ENCODE data around the gene DRAXIN.

GRCh38 chr1:11752359-11753088 lies 61.0 kb downstream of the DRAXIN start:
- TF ChIP-seq CTCF (IDR thresholded peaks at IDR 0.05) (no peak), POLR2AphosphoS5 (IDR thresholded peaks at IDR 0.05) (no peak), POLR2A (IDR thresholded peaks at IDR 0.05) (no peak), EP300 (IDR thresholded peaks at IDR 0.05) (no peak)

Measured in suprapubic skin (tissue), 4 donors.